ENCODE measurements around the gene XKR7. TPM values are rescaled to one million over a fixed set of nuclear protein-coding genes. Genes with fewer than 3 reads are reported as not detected.

Gene XKR7
- total RNA-seq, 1 experiment from 2014 or later: 1.3 TPM

- WGBS (ENCODE audit: extremely low coverage, insufficient read length, low lambda C conversion rate): no CpG with 5 or more reads among the region's 10 CpGs
- H3K27me3 Mint-ChIP-seq (ENCODE audit: low read depth): peaks cover 9% of the 10 kb centered on the region
Measured at GRCh38 chr20:31933698-31934097, 34.3 kb upstream of the XKR7 start.

More at GRCh38 chr20:31933698-31934097, 34.3 kb upstream of the XKR7 start:
- no peaks in the 10 kb centered on the region for H3K4me1 ChIP-seq (ENCODE audit: insufficient read depth, low read length)
- H3K79me2 ChIP-seq (ENCODE audit: insufficient read depth, low read length): no peaks in the 10 kb centered on the region
- H3K36me3 Mint-ChIP-seq (ENCODE audit: insufficient read depth in 1 of 3, low read depth in 3 of 3): no peaks in the 10 kb centered on the region
- H3K18ac ChIP-seq (ENCODE audit: insufficient read length, low read depth, low read length): no peak overlapping the region
- H3K27ac Mint-ChIP-seq: no peak overlapping the region
- H3K9me3 ChIP-seq (ENCODE audit: control insufficient read depth, low read depth, low read length): no peaks in the 10 kb centered on the region
- H2BK5ac ChIP-seq (ENCODE audit: insufficient read length, low read length): no peak overlapping the region
- peaks cover 3% of the 10 kb centered on the region for H4K20me1 ChIP-seq (ENCODE audit: control insufficient read depth, insufficient read depth, insufficient read length)
- H2BK12ac ChIP-seq (ENCODE audit: insufficient read length, low read depth, low read length): no peak overlapping the region
- no peak overlapping the region for H4K5ac ChIP-seq (ENCODE audit: insufficient read length, low read depth, low read length)
- H3K4me3 Mint-ChIP-seq: no peak overlapping the region
- H3K4me2 ChIP-seq (ENCODE audit: insufficient read depth, insufficient read length, low read length): no peak overlapping the region
- no peak overlapping the region for H2BK20ac ChIP-seq (ENCODE audit: low read depth, low read length, poor library complexity, severe bottlenecking)
- no peak overlapping the region for H3K4ac ChIP-seq (ENCODE audit: low read depth, low read length)
- no peaks in the 10 kb centered on the region for H3K9me3 Mint-ChIP-seq
- no peak for TF ChIP-seq CTCF (conservative IDR thresholded peaks at IDR 0.05)
- H2AK5ac ChIP-seq (ENCODE audit: insufficient read length, low read length): no peak overlapping the region
- no peak overlapping the region for H2AFZ ChIP-seq (ENCODE audit: low read length)
- no peak overlapping the region for H2BK120ac ChIP-seq (ENCODE audit: low read depth, low read length, poor library complexity, severe bottlenecking)
- no peak overlapping the region for H2BK15ac ChIP-seq (ENCODE audit: low read depth, low read length)
- H3K14ac ChIP-seq (ENCODE audit: insufficient read depth, low read length): no peak overlapping the region
- H3K4me1 Mint-ChIP-seq: peaks cover 15 to 17% of the 10 kb centered on the region in 2 experiments
- no peak overlapping the region for H3K23ac ChIP-seq (ENCODE audit: insufficient read length, low read depth, low read length)
- 0 out of 2 replicates have a peak, but pooled peaks cover 2% of the 10 kb centered on the region for H3K27me3 ChIP-seq (ENCODE audit: insufficient read depth, low read length)
- no peak overlapping the region for H3T11ph ChIP-seq (ENCODE audit: low read length)
- no peaks in the 10 kb centered on the region for H3K79me1 ChIP-seq (ENCODE audit: insufficient read depth, low read depth, low read length, poor library complexity, severe bottlenecking)
- H4K8ac ChIP-seq (replicated peaks; ENCODE audit: insufficient read length, low read depth, low read length): no peak overlapping the region
- H3K56ac ChIP-seq (ENCODE audit: insufficient read length, low read depth, low read length): no peak overlapping the region
- H4K91ac ChIP-seq (ENCODE audit: insufficient read length, low read depth, low read length): no peak overlapping the region
- H3K9ac ChIP-seq (ENCODE audit: extremely low read depth, insufficient read length, low read length): no peak overlapping the region
- no peaks in the 10 kb centered on the region for H3K23me2 ChIP-seq (ENCODE audit: insufficient read length, low read depth, low read length, poor library complexity, severe bottlenecking)
- no peak overlapping the region for H3K27ac ChIP-seq (ENCODE audit: insufficient read length, low read depth, low read length)
- DNase-seq: no peak

Measured in H9 (cell line).